Kidney (tissue), 14 donors: Measurements from ENCODE around the gene CCDC187. TPM values are rescaled to one million over a fixed set of nuclear protein-coding genes. Genes with fewer than 3 reads are reported as not detected.
A peak's percentile ranks its signal among the peaks of the same experiment; 100 is the strongest.

Experiments used
- DNase-seq, 5 donors: peaks; one replicate each; pipeline ENCODE4 v3.0.0-alpha.2; 2013 to 2020
- FAIRE-seq: peaks from 2 replicates; lab custom pipeline; 2012; peaks lifted over from hg19 to GRCh38; lab: Jason Lieb, UNC
- H3K27ac ChIP-seq, 2 donors: one replicate each; pipeline ENCODE4 v1.7.0; 2013; ENCODE audit warnings: low read depth in 2 of 2, low read length in 2 of 2, inconsistent platforms in 1 of 2
- H3K27me3 ChIP-seq: one replicate; pipeline ENCODE4 v1.7.1; 2013; ENCODE audit warnings: low read length, inconsistent platforms; ENCODE audit not compliant: control insufficient read depth, insufficient read depth
- H3K36me3 ChIP-seq, 3 donors: one replicate each; pipeline versions ENCODE4 v1.7.0 to v1.7.1; 2013; ENCODE audit warnings: low read length in 3 of 3, control low read depth in 1 of 3, inconsistent platforms in 1 of 3; ENCODE audit not compliant: insufficient read depth in 3 of 3, control insufficient read depth in 2 of 3
- H3K4me1 ChIP-seq, 3 donors: one replicate each; pipeline versions ENCODE4 v1.7.0 to v1.7.1; 2013; ENCODE audit warnings: low read length in 3 of 3, inconsistent platforms in 1 of 3, low read depth in 1 of 3; ENCODE audit not compliant: control insufficient read depth in 2 of 3, insufficient read depth in 2 of 3
- H3K4me3 ChIP-seq, 3 donors: one replicate each; pipeline versions ENCODE4 v1.7.0 to v1.8.1; 2013; ENCODE audit warnings: low read length in 3 of 3, control low read depth in 1 of 3, inconsistent platforms in 1 of 3
- H3K9ac ChIP-seq, 3 donors: one replicate each; pipeline versions ENCODE4 v1.7.0 to v1.7.1; 2013; ENCODE audit warnings: low read length in 3 of 3, control low read depth in 1 of 3, inconsistent platforms in 1 of 3
- H3K9me3 ChIP-seq, 3 donors: one replicate each; pipeline versions ENCODE4 v1.7.0 to v1.7.1; 2013; ENCODE audit warnings: low read length in 3 of 3, control low read depth in 1 of 3, inconsistent platforms in 1 of 3; ENCODE audit not compliant: control insufficient read depth in 2 of 3, insufficient read depth in 1 of 3
- intact Hi-C: fragments of 100-400 bp; cut with DNase I; formaldehyde crosslinking; loops from one replicate; pipeline ENCODE4 v1.11.1; 2022
- polyA plus RNA-seq: library from polyadenylated mRNA; stranded (reverse); fragments of 350-450 nt; fragmentation: Illumina TruSeq; extraction: RNeasy Lipid Tissue Mini Kit (QIAGEN cat#74804); gene quantifications from one replicate; pipeline ENCODE4 v1.2.3, GENCODE V29; 2014; ENCODE audit warnings: low read depth, low replicate concordance; ENCODE audit not compliant: insufficient read depth
- total RNA-seq: library from RNA; stranded (reverse); fragmentation: NEBNext Ultra II Directional; extraction: Animal tissue kit (Norgen Biotek cat#: 25700); gene quantifications from one replicate; pipeline ENCODE4 v1.2.1, GENCODE V29; 2021
- TF ChIP-seq, protein P1 (sequence below): IDR thresholded peaks from 3 replicates; pipeline ENCODE4 v1.5.1; 2012; ENCODE audit warnings: mild to moderate bottlenecking, moderate library complexity, borderline replicate concordance; ENCODE audit not compliant: insufficient read depth; ENCODE audit errors: extremely low read depth
- donor health status: control.
- donor health status: control.
- donor health status: control.
- donor health status: control.
- donor health status: control.
- donor health status: DM: yes; HTN: yes; CAD: no.
- donor health status: Normal renal cell carcinoma (clear cell type).

The CCDC187 gene
- total and polyA plus RNA-seq, 2 donors from 2014 or later = 0.84 to 2.3 TPM

DNA sequence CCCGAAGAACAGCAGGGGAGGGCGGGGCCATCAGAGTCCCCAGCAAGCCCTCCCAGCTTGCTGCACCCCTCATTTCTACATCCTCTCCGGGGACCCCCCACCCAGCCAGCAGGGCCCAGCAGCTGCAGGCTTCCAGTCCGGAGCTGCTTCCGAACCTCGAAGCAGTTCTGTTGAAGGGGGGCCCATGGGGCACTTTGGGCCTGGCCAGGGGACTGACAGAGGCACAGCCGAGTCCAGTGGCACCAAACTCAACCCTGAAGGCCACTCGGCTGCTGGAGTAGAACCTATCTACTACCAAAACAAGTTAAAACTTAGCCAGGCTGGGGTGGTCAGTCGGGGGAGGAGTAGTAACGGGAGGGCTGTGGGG, 8.1 kb upstream of the CCDC187 start:
- Histone ChIP-seq H3K27ac (no peak overlapping the region), H3K4me3 (no peak overlapping the region), H3K4me1 (peaks cover 0 to 11% (median 9%) of the 10 kb centered on the region in 3 donors), H3K9me3 (peaks cover 2 to 7% (median 6%) of the 10 kb centered on the region in 3 donors), H3K36me3 (peaks cover 0 to 2% (median 0%) of the 10 kb centered on the region in 3 donors), H3K27me3 (no peaks in the 10 kb centered on the region), H3K9ac (no peak overlapping the region)
- intact Hi-C loops = no loop called here
- no peak for FAIRE-seq
- peak in 1 of 5 donors; percentile 58 for DNase-seq
- TF ChIP-seq, protein P1, sequence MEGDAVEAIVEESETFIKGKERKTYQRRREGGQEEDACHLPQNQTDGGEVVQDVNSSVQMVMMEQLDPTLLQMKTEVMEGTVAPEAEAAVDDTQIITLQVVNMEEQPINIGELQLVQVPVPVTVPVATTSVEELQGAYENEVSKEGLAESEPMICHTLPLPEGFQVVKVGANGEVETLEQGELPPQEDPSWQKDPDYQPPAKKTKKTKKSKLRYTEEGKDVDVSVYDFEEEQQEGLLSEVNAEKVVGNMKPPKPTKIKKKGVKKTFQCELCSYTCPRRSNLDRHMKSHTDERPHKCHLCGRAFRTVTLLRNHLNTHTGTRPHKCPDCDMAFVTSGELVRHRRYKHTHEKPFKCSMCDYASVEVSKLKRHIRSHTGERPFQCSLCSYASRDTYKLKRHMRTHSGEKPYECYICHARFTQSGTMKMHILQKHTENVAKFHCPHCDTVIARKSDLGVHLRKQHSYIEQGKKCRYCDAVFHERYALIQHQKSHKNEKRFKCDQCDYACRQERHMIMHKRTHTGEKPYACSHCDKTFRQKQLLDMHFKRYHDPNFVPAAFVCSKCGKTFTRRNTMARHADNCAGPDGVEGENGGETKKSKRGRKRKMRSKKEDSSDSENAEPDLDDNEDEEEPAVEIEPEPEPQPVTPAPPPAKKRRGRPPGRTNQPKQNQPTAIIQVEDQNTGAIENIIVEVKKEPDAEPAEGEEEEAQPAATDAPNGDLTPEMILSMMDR = no peak

DNA sequence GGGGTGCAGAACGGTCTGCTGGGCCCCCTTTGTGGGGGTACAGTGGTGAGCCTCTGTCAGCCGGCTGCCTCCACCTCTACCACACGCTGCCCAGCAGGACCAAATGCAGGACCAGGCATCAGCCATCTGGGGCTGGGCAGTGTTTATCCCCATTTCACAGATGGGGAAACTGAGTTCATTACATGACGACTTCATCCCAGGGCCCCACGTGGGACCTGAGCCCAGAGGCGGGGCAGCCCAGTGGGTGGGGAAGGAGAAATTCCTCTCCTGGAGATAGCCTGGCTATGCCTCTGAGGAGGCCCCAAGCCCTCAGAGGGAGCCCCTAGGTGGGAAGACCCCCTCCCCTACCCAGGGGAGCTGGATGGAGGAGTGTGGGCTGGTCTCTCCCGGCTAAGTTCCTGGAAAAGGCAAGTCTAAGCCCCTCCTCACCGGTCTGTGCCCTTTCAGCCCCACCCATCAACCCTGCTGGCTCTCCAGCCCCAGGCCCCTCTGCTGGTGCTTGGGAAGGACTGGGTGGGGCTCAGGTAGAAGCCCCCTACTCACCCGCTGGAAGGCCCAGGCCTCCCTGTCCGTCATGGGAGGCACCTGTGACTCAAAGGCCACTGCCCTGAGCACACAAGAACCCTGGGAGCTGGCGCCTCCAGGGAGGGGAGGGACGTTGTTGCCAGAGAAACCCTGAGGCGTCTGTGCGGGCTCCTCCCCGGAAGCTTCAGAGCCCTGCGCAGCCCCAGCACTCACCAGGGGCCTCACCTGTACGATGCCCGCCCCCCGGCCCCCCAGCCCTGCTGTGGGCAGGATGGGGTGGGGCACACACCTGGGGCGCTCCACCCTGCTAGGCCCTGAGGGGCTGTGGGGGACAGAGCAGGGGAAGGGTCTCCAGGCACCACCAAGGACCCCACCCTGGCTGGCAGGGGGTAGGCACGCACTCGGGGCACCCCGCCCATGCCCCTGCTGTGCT, 7.4 kb upstream of the CCDC187 start:
- TF ChIP-seq, protein P1 = no peak
- FAIRE-seq (no peak), DNase-seq (peak; percentile 62 to 84 (median 72))
- Histone ChIP-seq H3K36me3 (peaks cover 0 to 2% (median 0%) of the 10 kb centered on the region in 3 donors), H3K9ac (no peak overlapping the region), H3K27ac (no peak overlapping the region), H3K4me3 (no peak overlapping the region), H3K27me3 (no peaks in the 10 kb centered on the region), H3K9me3 (peaks cover 2 to 7% (median 6%) of the 10 kb centered on the region in 3 donors), H3K4me1 (peaks cover 0 to 11% (median 9%) of the 10 kb centered on the region in 3 donors)
- intact Hi-C loops = no loop called here

DNA sequence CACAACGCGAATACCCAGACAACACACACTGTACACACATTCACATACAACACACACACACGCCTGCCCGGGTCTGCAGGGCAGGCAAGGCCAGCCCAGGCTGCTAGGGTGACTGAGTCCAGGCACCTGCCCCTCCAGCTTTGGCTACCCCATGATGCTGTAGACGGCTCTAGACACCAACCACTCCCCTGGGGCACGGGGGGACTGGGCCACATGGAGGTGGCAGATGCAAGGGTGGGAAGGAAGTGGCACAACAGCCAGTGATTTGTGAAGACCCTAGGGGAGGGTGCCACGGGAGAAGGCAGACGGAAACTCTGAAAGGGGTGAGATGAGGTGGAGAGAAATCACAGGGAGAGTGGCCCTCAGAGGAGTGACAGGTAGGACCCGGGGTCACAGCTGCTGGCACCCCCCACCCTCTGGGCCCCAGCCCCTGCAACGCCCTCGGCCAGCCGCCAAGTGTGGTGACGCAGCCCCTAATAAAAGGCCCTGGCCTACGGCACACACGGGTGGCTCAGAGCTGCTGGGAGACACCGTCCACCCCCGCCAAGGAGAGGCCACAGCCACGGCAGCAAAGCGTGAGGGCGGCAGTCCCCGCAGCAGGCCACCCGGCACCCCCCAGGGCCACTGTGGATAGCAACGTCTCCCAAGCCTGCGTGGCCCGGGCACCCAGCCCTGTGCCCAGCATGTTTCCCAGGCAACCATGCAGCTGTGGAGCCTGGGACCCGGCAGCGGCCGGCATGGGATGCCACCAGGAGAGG, 6.6 kb upstream of the CCDC187 start:
- Histone ChIP-seq H3K27me3 (no peaks in the 10 kb centered on the region), H3K9me3 (peaks cover 2 to 6% (median 6%) of the 10 kb centered on the region in 3 donors), H3K36me3 (peaks cover 0 to 2% (median 0%) of the 10 kb centered on the region in 3 donors), H3K27ac (no peak overlapping the region), H3K4me3 (no peak overlapping the region), H3K4me1 (peaks cover 0 to 11% (median 9%) of the 10 kb centered on the region in 3 donors), H3K9ac (peak overlapping the region in 1 of 3 donors; percentile 1)
- DNase-seq (peak in 2 of 5 donors; percentile 58 to 65), FAIRE-seq (no peak)
- intact Hi-C loops = no loop called here
- TF ChIP-seq, protein P1 = no peak
